Heart right ventricle (tissue), 16 donors: ENCODE measurements around the gene CYP2S1. TPM values are rescaled to one million over a fixed set of nuclear protein-coding genes. Genes with fewer than 3 reads are reported as not detected.

Source experiments
- ATAC-seq, 8 donors: fragments of 200-7000 bp; cut with Tn5 transposase; one replicate each; pipeline ENCODE4 v1.9.1; 2020; ENCODE audit warnings: mild to moderate bottlenecking in 8 of 8, moderate library complexity in 8 of 8, moderate number of reproducible peaks in 1 of 8
- DNase-seq, 2 donors: peaks; one replicate each; pipeline ENCODE4 v3.0.0-alpha.2; 2020
- H3K27ac ChIP-seq, 10 donors: fragments of 200-600 bp; sonication (generic) in 2 of 10; one replicate each; pipeline versions ENCODE4 v1.5.0 to v1.8.0; 2020 to 2022; ENCODE audit warnings: mild to moderate bottlenecking in 3 of 10
- H3K27me3 ChIP-seq, 7 donors: fragments of 200-600 bp; one replicate each; pipeline ENCODE4 v1.8.0; 2021 to 2022; ENCODE audit warnings: mild to moderate bottlenecking in 2 of 7
- H3K36me3 ChIP-seq, 9 donors: fragments of 200-600 bp; sonication (generic) in 1 of 9; one replicate each; pipeline versions ENCODE4 v1.5.0 to v1.8.0; 2020 to 2022; ENCODE audit warnings: mild to moderate bottlenecking in 2 of 9
- H3K4me1 ChIP-seq, 9 donors: fragments of 200-600 bp; sonication (generic) in 1 of 9; one replicate each; pipeline versions ENCODE4 v1.5.0 to v1.8.0; 2020 to 2022; ENCODE audit warnings: mild to moderate bottlenecking in 4 of 9
- H3K4me3 ChIP-seq, 10 donors: fragments of 200-600 bp; sonication (generic) in 2 of 10; one replicate each; pipeline versions ENCODE4 v1.5.0 to v1.8.0; 2020 to 2022; ENCODE audit warnings: mild to moderate bottlenecking in 7 of 10, moderate library complexity in 2 of 10
- H3K9me3 ChIP-seq, 11 donors: fragments of 200-600 bp in 10 of 11; sonication (generic) in 2 of 11; one replicate each; pipeline versions ENCODE4 v1.5.0 to v1.8.0; 2013 to 2022; ENCODE audit warnings: mild to moderate bottlenecking in 2 of 11, control low read depth in 1 of 11, moderate library complexity in 1 of 11
- CTCF ChIP-seq, 9 donors: fragments of 200-600 bp; sonication (generic) in 2 of 9; IDR thresholded peaks; one replicate each; pipeline versions ENCODE4 v1.5.0 to v1.8.0; 2021 to 2022; ENCODE audit warnings: antibody characterized with exemption in 9 of 9, mild to moderate bottlenecking in 5 of 9, moderate library complexity in 1 of 9
- WGBS, 2 donors: extraction: QIAGEN DNeasy Blood & Tissue Kit; methylation state at CpG; one replicate each; pipeline ENCODE4 v1.1.7; 2013; ENCODE audit warnings: inconsistent platforms in 1 of 2; 5-methylcytosine and 5-hydroxymethylcytosine counted together
- intact Hi-C, 10 donors: fragments of 100-400 bp; cut with DNase I; formaldehyde crosslinking; loops; one replicate each; pipeline versions ENCODE4 v1.11.1 to v1.14.2; 2022
- polyA plus RNA-seq, 2 donors: library from polyadenylated mRNA; stranded (reverse); fragments of 200-250 nt; gene quantifications; one replicate each; pipeline ENCODE4 v1.2.3, GENCODE V29; 2013
- total RNA-seq, 10 donors: library from RNA; stranded (reverse); fragmentation: NEBNext Ultra II Directional in 3 of 10; extraction: Animal tissue kit (Norgen Biotek cat#: 25700) in 3 of 10; gene quantifications; one replicate each; pipeline versions ENCODE4 v1.2.1 to v1.2.4, GENCODE V29; 2021 to 2023
- donor health status: Arrhythmogenic right ventricular cardiomyopathy.
- donor health status: ischemic (EF 13 %, LVEDD 7.1; RV severe dilation, severe dysfunction).
- donor health status: healthy with polysubstance abuse.
- donor health status: DM: no; HTN: yes; CAD: no.
- donor health status: DM: no; HTN: no; CAD: no.
- donor health status: ischemic (EF 25% LVEDD 6.9; RV normal size, moderate dysfunction).
- donor health status: ischemic (EF 25% LVEDD 5.7; RV mildly dilated, moderate dysfunction).
- donor health status: healthy.
- donor health status: DM: yes; HTN: yes; CAD: no.
- donor health status: Ischemic cardiomyopathy.
- donor health status: ischemic (EF 35%, LVEDD 5.7; RV mildly dilated, moderate dysfunction).
- donor health status: nonischemic (EF 11% LVEDD 7.7; RV severe dilation, severe dysfunction).
- donor health status: DM: yes; HTN: yes; CAD: no.
- donor health status: PGD.
- donor health status: ischemic (EF 29% LVEDD 5.4; RV normal size, mild dysfunction).
- donor health status: nonischemic (EF 23%, LVEDD 6.1; RV moderate dilation, normal function).

Gene CYP2S1
- total and polyA plus RNA-seq, 12 donors = 0.29 to 1.1 (median 0.44) TPM; not detected in 5

- peaks cover 0 to 61% (median 3%) of the 10 kb centered on the region in 9 donors for H3K36me3 ChIP-seq
- no peak for TF ChIP-seq CTCF (IDR thresholded peaks at IDR 0.05)
- intact Hi-C loops = no loop called here
- H3K4me3 ChIP-seq = no peak overlapping the region
- DNase-seq = peak in 1 of 2 donors; percentile 31
- H3K27me3 ChIP-seq = peaks cover 0 to 9% (median 0%) of the 10 kb centered on the region in 7 donors
- ATAC-seq = peak; percentile 32 to 78 (median 54)
- WGBS, 2 donors = 64 to 75% methylated on average over 4 of the region's 4 CpGs
- H3K27ac ChIP-seq = peak overlapping the region in 1 of 10 donors; percentile 49
- peaks cover 0 to 8% (median 0%) of the 10 kb centered on the region in 9 donors for H3K4me1 ChIP-seq
- H3K9me3 ChIP-seq = no peaks in the 10 kb centered on the region
Measured at GRCh38 chr19:41233748-41234240, 40.8 kb downstream of the CYP2S1 start.

GRCh38 chr19:41234512-41235168, 41.6 kb downstream of the CYP2S1 start:
- no peak for DNase-seq
- peaks cover 0 to under 1% (median 0%) of the 10 kb centered on the region in 7 donors for H3K27me3 ChIP-seq
- no peaks in the 10 kb centered on the region for H3K9me3 ChIP-seq
- peaks cover 0 to 8% (median 0%) of the 10 kb centered on the region in 9 donors for H3K4me1 ChIP-seq
- H3K36me3 ChIP-seq = peaks cover 0 to 66% (median 3%) of the 10 kb centered on the region in 9 donors
- no peak overlapping the region for H3K4me3 ChIP-seq
- 83 to 84% methylated on average over 8 of the region's 8 CpGs for WGBS, 2 donors
- no peak for TF ChIP-seq CTCF (IDR thresholded peaks at IDR 0.05)
- no peak for ATAC-seq
- intact Hi-C loops = no loop called here
- no peak overlapping the region for H3K27ac ChIP-seq

- intact Hi-C loops = no loop called here
- Histone ChIP-seq H3K4me3 (no peak overlapping the region), H3K9me3 (no peaks in the 10 kb centered on the region), H3K4me1 (peaks cover 0 to 8% (median 0%) of the 10 kb centered on the region in 9 donors), H3K27me3 (no peaks in the 10 kb centered on the region), H3K27ac (no peak overlapping the region), H3K36me3 (peaks cover 0 to 69% (median 3%) of the 10 kb centered on the region in 9 donors)
- ATAC-seq (no peak), DNase-seq (no peak)
- TF ChIP-seq CTCF (IDR thresholded peaks at IDR 0.05) = no peak
- 80 to 85% methylated on average over 4 of the region's 4 CpGs for WGBS, 2 donors
Measured at GRCh38 chr19:41235480-41235879, 42.5 kb downstream of the CYP2S1 start.

- Histone ChIP-seq H3K27me3 (no peaks in the 10 kb centered on the region), H3K9me3 (no peaks in the 10 kb centered on the region), H3K27ac (no peak overlapping the region), H3K4me1 (peaks cover 0 to 3% (median 0%) of the 10 kb centered on the region in 9 donors), H3K36me3 (peaks cover 0 to 87% (median 3%) of the 10 kb centered on the region in 9 donors), H3K4me3 (no peak overlapping the region)
- WGBS, 2 donors = 83 to 84% methylated on average over 10 of the region's 10 CpGs
- intact Hi-C loops = no loop called here
- ATAC-seq (no peak), DNase-seq (no peak)
- no peak for TF ChIP-seq CTCF (IDR thresholded peaks at IDR 0.05)
Measured at GRCh38 chr19:41238244-41238643, 45.2 kb downstream of the CYP2S1 start.
